Liver (tissue), 3 donors: Measurements from ENCODE around the gene MT1F.

Experiments used
- ATF3 ChIP-seq: IDR thresholded peaks from 2 replicates; pipeline ENCODE4 v1.6.1; 2016; ENCODE audit warnings: antibody characterized with exemption
- CTCF ChIP-seq: fragments of 150-350 bp; IDR thresholded peaks from 2 replicates; pipeline ENCODE4 v1.5.1; 2017; ENCODE audit warnings: improper control_type of control experiment, low read depth, low read length; ENCODE audit not compliant: missing input control
- EGR1 ChIP-seq, 2 donors: IDR thresholded peaks; 2 replicates each; pipeline ENCODE4 v1.6.1; 2016 to 2018; ENCODE audit warnings: antibody characterized with exemption in 2 of 2, low read depth in 2 of 2
- GABPA ChIP-seq, 2 donors: IDR thresholded peaks in 1 of 2; conservative IDR thresholded peaks in 1 of 2; 2 replicates each; pipeline ENCODE4 v1.6.1; 2016; ENCODE audit warnings: antibody characterized with exemption in 2 of 2, mild to moderate bottlenecking in 1 of 2, moderate library complexity in 1 of 2
- HNF4G ChIP-seq: IDR thresholded peaks from 2 replicates; pipeline ENCODE4 v1.6.1; 2016; ENCODE audit warnings: antibody characterized with exemption
- JUND ChIP-seq, 2 donors: IDR thresholded peaks; 2 replicates each; pipeline ENCODE4 v1.6.1; 2016; ENCODE audit warnings: antibody characterized with exemption in 2 of 2
- MAX ChIP-seq: IDR thresholded peaks from 2 replicates; pipeline ENCODE4 v1.6.1; 2016; ENCODE audit warnings: antibody characterized with exemption
- RAD21 ChIP-seq, 2 donors: IDR thresholded peaks; 2 replicates each; pipeline ENCODE4 v1.6.1; 2016; ENCODE audit warnings: antibody characterized with exemption in 2 of 2, mild to moderate bottlenecking in 2 of 2
- REST ChIP-seq: IDR thresholded peaks from 2 replicates; pipeline ENCODE4 v1.6.1; 2016; ENCODE audit warnings: antibody characterized with exemption, mild to moderate bottlenecking
- RXRA ChIP-seq, 2 donors: IDR thresholded peaks; 2 replicates each; pipeline ENCODE4 v1.6.1; 2017 to 2018; ENCODE audit warnings: antibody characterized with exemption in 2 of 2, mild to moderate bottlenecking in 1 of 2
- SP1 ChIP-seq: IDR thresholded peaks from 2 replicates; pipeline ENCODE4 v1.6.1; 2018; ENCODE audit warnings: antibody characterized with exemption, mild to moderate bottlenecking
- TAF1 ChIP-seq: conservative IDR thresholded peaks from 2 replicates; pipeline ENCODE4 v1.6.1; 2016; ENCODE audit warnings: antibody characterized with exemption, mild to moderate bottlenecking
- YY1 ChIP-seq: IDR thresholded peaks from 2 replicates; pipeline ENCODE4 v1.6.1; 2016; ENCODE audit warnings: antibody characterized with exemption, mild to moderate bottlenecking
- ZBTB33 ChIP-seq: IDR thresholded peaks from 2 replicates; pipeline ENCODE4 v1.6.1; 2016; ENCODE audit warnings: antibody characterized with exemption
- donor health status: healthy.
- donor health status: healthy.

- no peak for TF ChIP-seq ATF3
- no peak for TF ChIP-seq CTCF
- no peak for TF ChIP-seq JUND (IDR thresholded peaks at IDR 0.05)
- no peak for TF ChIP-seq ZBTB33
- TF ChIP-seq REST: peak; percentile 73
- no peak for TF ChIP-seq EGR1 (IDR thresholded peaks at IDR 0.05; ENCODE audit: low read depth in 2 of 2)
- peak in 1 of 2 donors; percentile 24 for TF ChIP-seq RAD21 (IDR thresholded peaks at IDR 0.05)
- no peak for TF ChIP-seq MAX
- TF ChIP-seq TAF1: peak; percentile 94
- peak; percentile 33 for TF ChIP-seq YY1
- TF ChIP-seq GABPA (IDR thresholded peaks at IDR 0.05 in 1 of 2, conservative IDR thresholded peaks at IDR 0.05 in 1 of 2): no peak
- TF ChIP-seq HNF4G: no peak
- TF ChIP-seq RXRA (IDR thresholded peaks at IDR 0.05): peak; percentile 48 to 52
- TF ChIP-seq SP1: peak; percentile 59
Measured at GRCh38 chr16:56637814-56638750, 19.7 kb upstream of the MT1F start, which contains the start of gene MT1A.
